ENCODE results near the gene TMEM51. TPM values are rescaled to one million over a fixed set of nuclear protein-coding genes. Genes with fewer than 3 reads are reported as not detected.

Gene TMEM51
- total RNA-seq, 2 donors from 2014 or later: 26.5 to 36.9 TPM

DNA sequence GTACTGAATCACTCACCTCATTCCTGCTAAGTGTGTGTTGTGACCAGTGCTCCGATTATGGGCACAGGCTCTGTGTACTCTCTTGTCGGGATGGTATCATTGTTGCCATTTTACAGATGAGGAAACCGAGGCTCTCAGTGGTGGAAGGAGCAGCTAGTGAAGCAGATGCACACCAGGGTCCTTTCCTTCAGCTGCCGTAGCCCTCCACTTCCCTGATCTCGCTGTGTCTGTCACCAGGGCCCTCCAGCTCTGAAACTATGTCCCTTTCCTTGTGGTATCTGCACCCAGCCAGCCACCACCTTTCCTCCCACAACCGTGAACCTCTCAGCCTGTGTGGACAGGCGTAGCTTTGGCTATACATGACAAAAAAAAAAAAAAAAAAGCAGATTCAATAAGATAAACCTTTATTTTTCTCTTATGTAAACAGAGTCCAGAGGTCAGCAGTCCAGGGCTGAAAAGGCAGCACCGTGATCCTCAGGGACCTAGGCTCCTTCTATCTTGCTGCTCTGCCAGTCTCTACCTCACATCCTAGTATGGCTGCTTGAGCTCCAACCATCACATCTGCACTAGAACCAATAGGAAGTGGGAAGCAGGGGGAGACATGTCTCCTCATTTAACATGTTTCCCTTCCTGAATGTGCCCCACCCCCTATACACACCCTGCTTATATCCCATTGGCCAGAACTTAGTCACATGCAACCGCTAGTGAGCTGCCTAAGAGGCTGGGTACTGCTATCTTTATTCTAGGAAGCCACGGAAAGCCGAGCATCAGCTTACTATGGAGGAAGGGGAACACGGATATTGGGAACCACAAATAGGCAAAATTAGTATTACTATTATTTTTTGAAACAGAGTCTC, 44.3 kb downstream of the TMEM51 start:
- intact Hi-C loops (cut with DNase I): no loop called here
- Histone ChIP-seq H3K4me3 (no peak overlapping the region), H3K9me3 (no peaks in the 10 kb centered on the region), H3K27ac (peak overlapping the region; percentile 89 to 95 (median 94)), H3K27me3 (no peaks in the 10 kb centered on the region), H3K4me1 (peaks cover 87% of the 10 kb centered on the region), H3K36me3 (replicated peaks in 1 of 2; ENCODE audit: insufficient read depth in 1 of 2, low read depth in 2 of 2) (no peaks in the 10 kb centered on the region)
- no peak for TF ChIP-seq POLR2A (IDR thresholded peaks at IDR 0.05)
- TF ChIP-seq, protein P1, sequence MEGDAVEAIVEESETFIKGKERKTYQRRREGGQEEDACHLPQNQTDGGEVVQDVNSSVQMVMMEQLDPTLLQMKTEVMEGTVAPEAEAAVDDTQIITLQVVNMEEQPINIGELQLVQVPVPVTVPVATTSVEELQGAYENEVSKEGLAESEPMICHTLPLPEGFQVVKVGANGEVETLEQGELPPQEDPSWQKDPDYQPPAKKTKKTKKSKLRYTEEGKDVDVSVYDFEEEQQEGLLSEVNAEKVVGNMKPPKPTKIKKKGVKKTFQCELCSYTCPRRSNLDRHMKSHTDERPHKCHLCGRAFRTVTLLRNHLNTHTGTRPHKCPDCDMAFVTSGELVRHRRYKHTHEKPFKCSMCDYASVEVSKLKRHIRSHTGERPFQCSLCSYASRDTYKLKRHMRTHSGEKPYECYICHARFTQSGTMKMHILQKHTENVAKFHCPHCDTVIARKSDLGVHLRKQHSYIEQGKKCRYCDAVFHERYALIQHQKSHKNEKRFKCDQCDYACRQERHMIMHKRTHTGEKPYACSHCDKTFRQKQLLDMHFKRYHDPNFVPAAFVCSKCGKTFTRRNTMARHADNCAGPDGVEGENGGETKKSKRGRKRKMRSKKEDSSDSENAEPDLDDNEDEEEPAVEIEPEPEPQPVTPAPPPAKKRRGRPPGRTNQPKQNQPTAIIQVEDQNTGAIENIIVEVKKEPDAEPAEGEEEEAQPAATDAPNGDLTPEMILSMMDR (IDR thresholded peaks at IDR 0.05): no peak
- DNase-seq (no peak), ATAC-seq (no peak)
- 60 to 63% methylated on average over 12 of the region's 12 CpGs for WGBS, 2 donors

DNA sequence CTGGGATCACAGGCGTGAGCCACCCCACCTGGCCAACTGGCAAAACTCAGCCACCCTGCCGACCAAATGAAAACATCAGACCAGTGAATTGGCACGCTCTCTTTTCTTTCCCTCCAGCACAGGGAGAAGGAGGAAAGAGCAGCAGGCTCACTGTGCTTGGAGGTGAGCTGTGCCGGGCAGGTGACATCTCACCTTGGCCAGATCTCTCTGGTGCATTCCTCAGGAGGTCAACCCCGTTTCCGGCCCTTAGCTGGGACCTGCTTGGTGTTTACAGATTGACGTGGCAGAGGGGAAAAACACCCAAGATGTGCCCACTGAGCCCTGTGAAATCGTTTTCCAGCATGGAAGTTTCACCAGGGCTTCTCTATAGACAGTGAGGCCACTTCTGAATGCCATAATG, 45.1 kb downstream of the TMEM51 start:
- 16 to 35% methylated on average over 6 to 8 of the region's 8 CpGs for WGBS, 2 donors
- ATAC-seq: no peak
- DNase-seq: peak; percentile 43 to 80 (median 72)
- no peaks in the 10 kb centered on the region for H3K9me3 ChIP-seq
- intact Hi-C loops (cut with DNase I): no loop called here
- no peaks in the 10 kb centered on the region for H3K27me3 ChIP-seq
- no peaks in the 10 kb centered on the region for H3K36me3 ChIP-seq (replicated peaks in 1 of 2; ENCODE audit: insufficient read depth in 1 of 2, low read depth in 2 of 2)
- peaks cover 89% of the 10 kb centered on the region for H3K4me1 ChIP-seq
- no peak overlapping the region for H3K4me3 ChIP-seq
- H3K27ac ChIP-seq: peak overlapping the region; percentile 89 to 95 (median 94)
- peak in 1 of 3 donors; percentile 9 for TF ChIP-seq POLR2A (IDR thresholded peaks at IDR 0.05)
- TF ChIP-seq, protein P1 (IDR thresholded peaks at IDR 0.05): no peak

DNA sequence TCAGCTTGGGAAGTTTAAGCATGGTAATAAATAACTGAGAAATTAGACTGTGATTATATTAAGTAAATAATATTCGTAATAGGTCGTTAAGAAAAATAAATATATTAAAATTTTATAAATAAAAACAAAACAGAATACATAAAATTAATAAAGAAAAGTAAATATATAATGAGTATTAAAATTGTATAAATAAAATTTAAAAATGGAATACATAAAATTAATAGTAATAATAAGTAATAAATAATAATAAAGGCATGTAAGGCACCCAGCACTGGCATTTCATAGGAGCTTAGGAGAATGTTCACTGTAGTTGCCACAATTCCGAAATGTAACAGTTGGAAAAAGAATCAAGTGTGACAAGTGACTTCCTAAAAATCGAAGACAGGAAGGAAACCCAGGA, 47.7 kb downstream of the TMEM51 start:
- peaks cover 96% of the 10 kb centered on the region for H3K4me1 ChIP-seq
- ATAC-seq (no peak), DNase-seq (no peak)
- peak overlapping the region; percentile 91 to 95 (median 94) for H3K27ac ChIP-seq
- TF ChIP-seq POLR2A (IDR thresholded peaks at IDR 0.05): no peak
- TF ChIP-seq, protein P1 (IDR thresholded peaks at IDR 0.05): no peak
- 10 to 11% methylated on average over 4 of the region's 4 CpGs for WGBS, 2 donors
- H3K4me3 ChIP-seq: no peak overlapping the region
- no peaks in the 10 kb centered on the region for H3K36me3 ChIP-seq (replicated peaks in 1 of 2; ENCODE audit: insufficient read depth in 1 of 2, low read depth in 2 of 2)
- intact Hi-C loops (cut with DNase I): no loop called here
- H3K9me3 ChIP-seq: no peaks in the 10 kb centered on the region
- no peaks in the 10 kb centered on the region for H3K27me3 ChIP-seq

DNA sequence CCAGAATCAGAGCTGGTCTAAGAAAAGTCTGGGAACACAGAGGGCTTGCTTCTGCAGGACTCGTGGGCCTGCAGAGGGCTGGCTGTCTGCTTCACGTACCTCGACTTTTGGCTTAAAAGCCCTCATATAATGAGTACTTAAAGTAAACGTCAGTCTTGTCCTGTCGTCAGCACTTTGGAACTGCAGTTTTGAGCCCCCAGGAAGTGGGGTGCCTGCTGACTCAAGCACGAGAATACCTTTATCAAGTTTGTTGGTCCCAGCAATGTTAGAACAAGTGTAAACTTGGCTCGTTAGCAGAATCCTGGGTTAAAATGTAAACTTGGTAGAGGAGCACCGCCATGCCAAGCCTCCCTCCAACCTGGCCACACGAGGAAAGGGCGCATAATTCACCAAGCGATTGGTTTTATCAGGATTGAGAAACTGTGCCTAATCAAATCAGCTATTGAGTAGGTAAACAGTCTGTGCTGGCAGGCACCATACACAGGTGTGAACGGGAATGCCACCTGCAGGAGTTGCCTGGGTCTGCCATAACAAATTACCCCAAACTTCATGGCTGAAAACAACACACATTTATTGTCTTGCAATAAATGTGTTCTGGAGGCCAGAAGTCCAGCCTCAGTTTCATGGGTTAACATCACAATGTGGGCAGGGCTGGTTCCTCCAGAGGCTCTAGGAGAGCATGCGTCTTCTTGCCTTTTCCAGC, 48.5 kb downstream of the TMEM51 start:
- H3K27me3 ChIP-seq: no peaks in the 10 kb centered on the region
- peaks cover 96% of the 10 kb centered on the region for H3K4me1 ChIP-seq
- peak; percentile 86 to 95 (median 91) for DNase-seq
- peak; percentile 79 for ATAC-seq
- intact Hi-C loops (cut with DNase I): no loop called here
- WGBS, 2 donors: 9 to 19% methylated on average over 13 of the region's 13 CpGs
- H3K27ac ChIP-seq: peak overlapping the region; percentile 91 to 95 (median 94)
- no peaks in the 10 kb centered on the region for H3K9me3 ChIP-seq
- H3K4me3 ChIP-seq: no peak overlapping the region
- no peaks in the 10 kb centered on the region for H3K36me3 ChIP-seq (replicated peaks in 1 of 2; ENCODE audit: insufficient read depth in 1 of 2, low read depth in 2 of 2)
- TF ChIP-seq, protein P1 (IDR thresholded peaks at IDR 0.05): peak in 4 of 7 experiments; percentile 51 to 57 (median 52)
- TF ChIP-seq POLR2A (IDR thresholded peaks at IDR 0.05): peak in 2 of 3 donors; percentile 64 to 69

Measured in body of pancreas (tissue), 4 donors.